AG04449 (cell line): Measurements from ENCODE around the gene CCDC60.

Source experiments
- CTCF ChIA-PET: fragments of 350-600 bp; formaldehyde crosslinking; extraction: SDS; loops from one replicate; lab custom pipeline; 2021; ENCODE audit warnings: antibody characterized with exemption; lab: Yijun Ruan, JAX
- POLR2A ChIA-PET: fragments of 400-600, 350-600 bp; formaldehyde crosslinking; extraction: SDS; loops from one replicate; lab custom pipeline; 2020; ENCODE audit warnings: antibody characterized with exemption, inconsistent platforms; lab: Yijun Ruan, JAX
- DNase-seq: peaks from one replicate; pipeline ENCODE4 v3.0.0-alpha.2; 2010; ENCODE audit warnings: low read depth, low spot score
- H3K4me3 ChIP-seq: 2 replicates; pipeline ENCODE4 v1.5.1; 2011; ENCODE audit warnings: low read depth, mild to moderate bottlenecking, control low read depth, low read length
- CTCF ChIP-seq: IDR thresholded peaks from one replicate; pipeline ENCODE4 v1.5.1; 2011; ENCODE audit warnings: mild to moderate bottlenecking, moderate library complexity, low read length, control low read depth, inconsistent platforms; ENCODE audit not compliant: insufficient read depth; ENCODE audit errors: missing control alignments

CCDC60 gene

GRCh38 chr12:119589634-119590033 lies 255.1 kb downstream of the CCDC60 start:
- DNase-seq: no peak
- TF ChIP-seq CTCF: no peak
- ChIA-PET POLR2A (no interaction called here), CTCF (no interaction called here)
- H3K4me3 ChIP-seq: no peak overlapping the region
